Ureter (tissue), 1 donor: ENCODE results near the gene TRIP10. TPM values are rescaled to one million over a fixed set of nuclear protein-coding genes. Genes with fewer than 3 reads are reported as not detected.

ENCODE experiments used
- DNase-seq: peaks from one replicate; pipeline ENCODE4 v3.0.0-alpha.2; 2020; ENCODE audit warnings: low spot score
- total RNA-seq: library from RNA; stranded (reverse); gene quantifications from one replicate; pipeline ENCODE4 v1.2.4, GENCODE V29; 2023
- donor health status: DM: yes; HTN: yes; CAD: no.

The TRIP10 gene
- total RNA-seq, 1 donor from 2014 or later: 86.0 TPM

DNA sequence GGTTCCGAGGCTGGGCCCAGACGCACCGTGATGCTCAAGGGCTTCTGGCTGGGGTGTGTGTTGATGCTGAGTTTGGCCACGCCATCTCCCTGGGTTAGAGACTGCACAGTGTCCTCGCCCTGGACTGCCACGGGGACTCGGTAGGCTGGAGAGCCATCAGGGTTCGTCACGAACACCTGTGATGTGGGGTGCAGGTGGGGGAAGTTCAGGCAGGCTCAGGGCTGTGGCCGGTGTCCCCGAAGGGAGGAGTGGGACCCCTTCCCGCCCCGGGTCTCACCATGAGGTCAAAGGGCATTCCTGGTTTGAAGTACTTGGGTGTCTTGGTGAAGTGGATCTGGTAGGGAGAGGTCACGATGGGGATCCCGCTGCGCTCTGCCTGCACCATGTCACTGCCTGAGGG is 27.2 kb upstream of the TRIP10 start:
- DNase-seq: no peak

DNA sequence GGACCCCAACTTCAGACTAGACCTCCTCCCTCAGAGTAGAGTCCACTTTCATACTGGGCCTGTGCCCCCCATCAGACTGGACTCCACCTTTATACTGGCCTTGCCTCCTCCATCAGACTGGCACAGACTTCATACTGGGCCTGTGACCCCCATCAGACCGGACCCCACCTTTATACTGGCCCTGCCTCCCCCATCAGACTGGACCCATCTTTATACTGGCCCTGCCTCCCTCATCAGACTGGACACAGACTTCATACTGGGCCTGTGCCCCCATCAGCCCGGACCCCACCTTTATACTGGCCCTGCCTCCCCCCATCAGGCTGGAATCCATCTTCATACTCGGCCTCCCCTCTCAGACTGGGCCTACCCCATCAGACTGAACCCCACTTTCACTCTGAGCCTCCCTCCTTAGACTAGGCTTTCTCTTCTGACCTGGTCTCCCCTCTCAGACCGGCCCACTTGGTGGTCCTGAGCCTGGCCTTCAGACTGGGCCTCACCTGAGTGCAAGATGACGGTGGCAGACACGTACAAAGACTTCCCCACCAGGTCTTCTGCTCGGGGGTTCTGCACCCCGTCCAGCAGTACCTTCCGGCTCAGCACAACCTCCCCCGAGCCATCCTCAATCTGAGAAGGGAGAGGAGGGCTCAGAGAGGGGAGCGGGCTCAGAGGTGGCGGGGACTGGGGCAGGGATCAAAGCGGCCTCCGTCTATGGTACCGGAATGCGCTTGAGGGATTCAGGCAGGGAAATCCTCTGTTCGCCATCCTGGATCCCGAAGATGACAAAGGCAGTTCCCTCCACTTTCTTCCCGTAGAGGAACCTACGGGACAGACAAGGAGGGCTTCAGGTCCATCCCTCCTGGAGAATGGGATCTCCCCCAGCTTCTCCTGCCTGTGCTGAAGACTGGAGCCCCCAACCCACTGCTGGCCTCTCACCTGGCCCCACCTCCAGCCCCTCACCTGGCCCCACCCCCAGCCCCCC is 26.5 kb upstream of the TRIP10 start:
- no peak for DNase-seq

GRCh38 chr19:6713773-6714692 is 25.4 kb upstream of the TRIP10 start:
- DNase-seq: no peak

GRCh38 chr19:6714749-6715555 is 24.5 kb upstream of the TRIP10 start:
- no peak for DNase-seq

- no peak for DNase-seq
Observed at GRCh38 chr19:6716610-6716970, 22.9 kb upstream of the TRIP10 start.

DNA sequence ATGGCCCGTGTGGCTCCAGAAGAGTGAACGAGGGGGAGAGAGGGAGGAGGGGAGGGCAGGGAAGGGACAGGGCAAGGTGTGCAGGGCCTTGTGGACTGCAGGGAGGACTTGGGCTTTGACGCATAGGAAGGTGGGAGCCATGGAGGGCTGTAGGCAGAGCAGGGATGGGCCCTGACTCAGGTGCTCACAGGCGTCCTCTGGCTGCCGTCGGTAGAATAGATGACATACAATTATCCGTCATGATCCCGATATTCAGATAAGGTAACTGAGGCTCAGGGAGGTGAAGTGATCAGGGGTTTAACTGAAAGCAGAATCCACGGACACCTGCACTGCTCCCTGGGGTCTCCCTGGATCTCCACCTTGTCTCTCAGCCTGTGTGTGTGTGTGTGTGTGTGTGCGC is 22.4 kb upstream of the TRIP10 start:
- no peak for DNase-seq

DNA sequence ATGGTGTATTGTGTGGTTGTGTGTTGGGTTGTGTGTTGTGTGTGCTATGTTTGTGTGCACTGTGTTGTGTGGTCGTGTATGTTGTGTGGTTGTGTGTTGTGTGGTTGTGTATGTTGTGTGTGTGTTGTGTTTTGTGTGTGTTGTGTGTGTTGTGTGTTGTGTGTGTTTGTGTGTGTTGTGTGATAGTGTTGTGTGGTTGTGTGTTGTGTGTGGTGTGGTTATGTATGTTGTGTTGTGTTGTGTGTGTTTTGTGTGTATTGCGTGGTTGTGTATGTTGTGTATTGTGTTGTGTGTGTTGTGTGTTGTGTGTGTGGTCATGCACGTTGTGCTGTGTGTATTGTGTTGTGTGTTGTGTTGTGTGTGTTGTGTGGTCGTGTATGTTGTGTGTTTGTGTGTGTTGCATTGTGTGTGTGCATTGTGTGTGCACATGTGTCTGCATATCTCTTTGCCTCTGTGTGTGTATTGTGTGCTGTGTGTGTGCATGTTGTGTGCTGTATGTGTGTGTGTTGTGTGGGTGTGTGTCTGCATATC is 22.0 kb upstream of the TRIP10 start:
- DNase-seq: no peak

GRCh38 chr19:6718111-6718740 is 21.3 kb upstream of the TRIP10 start:
- no peak for DNase-seq

GRCh38 chr19:6718741-6719539 is 20.5 kb upstream of the TRIP10 start:
- no peak for DNase-seq

GRCh38 chr19:6719540-6719861 is 20.0 kb upstream of the TRIP10 start:
- DNase-seq: no peak

DNA sequence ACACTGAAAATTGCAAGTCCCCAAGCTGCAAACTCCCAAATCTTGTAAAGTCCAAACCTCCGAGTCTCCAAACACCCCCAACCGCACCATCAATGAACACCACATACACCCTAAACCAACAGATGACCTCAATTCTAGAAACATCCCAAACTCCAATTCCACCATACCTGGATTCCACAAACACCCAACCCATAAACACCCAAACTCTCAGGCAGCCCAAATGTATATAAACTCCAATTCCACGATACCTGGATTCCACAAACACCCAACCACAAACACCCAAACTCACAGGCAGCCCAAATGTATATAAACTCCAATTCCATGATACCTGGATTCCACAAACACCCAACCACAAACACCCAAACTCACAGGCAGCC is 19.5 kb upstream of the TRIP10 start:
- DNase-seq: no peak

DNA sequence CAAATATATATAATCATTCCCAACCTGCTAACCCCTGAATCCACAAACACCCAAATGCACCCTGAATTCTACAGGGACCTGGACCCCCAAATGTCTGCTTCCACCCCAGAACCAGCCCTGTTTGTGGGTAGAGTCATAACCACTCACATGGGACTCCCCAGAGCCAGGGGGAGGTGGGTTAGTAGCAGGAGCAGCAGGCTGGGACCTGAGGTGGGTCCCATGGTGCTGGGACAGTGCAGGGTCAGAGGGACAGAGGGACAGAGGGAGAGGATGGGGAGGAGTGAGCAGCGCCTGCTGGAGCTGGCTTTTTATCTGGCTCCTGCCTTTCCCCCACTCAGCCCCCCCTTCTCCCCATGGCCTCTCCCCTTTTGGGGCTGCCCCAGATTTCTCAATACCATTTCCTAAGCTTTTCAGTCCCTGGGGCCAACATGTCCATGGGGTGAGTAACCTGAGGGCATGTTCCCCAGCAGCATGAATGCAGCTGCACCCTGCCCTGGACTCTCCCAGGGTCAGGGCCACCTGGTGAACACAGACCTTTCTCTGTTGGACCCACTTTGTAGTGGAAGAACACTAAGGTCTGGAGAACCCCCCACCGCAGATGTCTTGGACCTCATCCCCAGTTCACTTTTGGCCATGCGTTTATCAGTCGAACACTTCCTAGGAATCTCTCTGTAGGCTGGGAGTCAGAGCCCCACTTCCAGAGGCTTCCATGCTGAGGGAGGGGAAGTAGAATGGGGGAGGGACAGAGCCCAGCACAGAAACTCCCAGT is 18.9 kb upstream of the TRIP10 start, which contains the start of gene C3:
Gene C3, minus strand, starts transcription at position 282 of the 769 bp plus-strand sequence. Its CDS starts 61 bp downstream, at position 221.
- peak; percentile 74 for DNase-seq

- no peak for DNase-seq
Observed at GRCh38 chr19:6721138-6721474, 18.4 kb upstream of the TRIP10 start.

GRCh38 chr19:6721773-6722172 is 17.7 kb upstream of the TRIP10 start:
- no peak for DNase-seq

GRCh38 chr19:6723108-6723618 is 16.3 kb upstream of the TRIP10 start:
- DNase-seq: peak; percentile 65

DNA sequence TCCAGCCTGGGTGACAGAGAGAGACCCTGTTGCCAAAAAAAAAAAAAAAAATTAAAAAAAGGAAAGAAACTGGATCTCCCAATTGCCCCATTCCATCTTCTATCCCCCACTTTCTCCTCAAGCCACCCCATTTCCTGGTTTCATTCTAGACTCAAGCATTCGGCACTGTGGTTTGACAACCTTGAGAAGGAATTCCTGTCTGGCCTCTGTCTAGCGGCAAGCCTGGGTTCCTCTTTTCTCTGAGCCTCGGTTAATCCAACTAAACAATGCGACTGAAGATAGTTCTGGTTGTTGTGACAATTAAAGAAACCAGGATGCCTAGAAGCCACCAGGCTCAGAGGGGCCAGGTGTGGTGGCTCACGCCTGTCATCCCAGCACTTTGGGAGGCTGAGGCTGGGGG is 15.7 kb upstream of the TRIP10 start:
- DNase-seq: no peak

GRCh38 chr19:6724631-6725492 is 14.6 kb upstream of the TRIP10 start:
- DNase-seq: no peak

- DNase-seq: no peak
Observed at GRCh38 chr19:6725513-6726231, 13.8 kb upstream of the TRIP10 start.
